Activated T-cell treated with anti-CD3 and anti-CD28 coated beads, Interleukin-2, amount 50 U/mL, for 1 hour (primary cell): Measurements from ENCODE around the gene ANGPTL4.
A peak's percentile ranks its signal among the peaks of the same experiment; 100 is the strongest.
"Not testable (repeated sequence)": the region's sequence is repeated elsewhere in the genome, so short reads cannot be mapped to it uniquely, and the experiment has no call there.

Experiments
- DNase-seq: peaks from one replicate; pipeline ENCODE4 v3.0.0-alpha.2; 2020

The ANGPTL4 gene

DNA sequence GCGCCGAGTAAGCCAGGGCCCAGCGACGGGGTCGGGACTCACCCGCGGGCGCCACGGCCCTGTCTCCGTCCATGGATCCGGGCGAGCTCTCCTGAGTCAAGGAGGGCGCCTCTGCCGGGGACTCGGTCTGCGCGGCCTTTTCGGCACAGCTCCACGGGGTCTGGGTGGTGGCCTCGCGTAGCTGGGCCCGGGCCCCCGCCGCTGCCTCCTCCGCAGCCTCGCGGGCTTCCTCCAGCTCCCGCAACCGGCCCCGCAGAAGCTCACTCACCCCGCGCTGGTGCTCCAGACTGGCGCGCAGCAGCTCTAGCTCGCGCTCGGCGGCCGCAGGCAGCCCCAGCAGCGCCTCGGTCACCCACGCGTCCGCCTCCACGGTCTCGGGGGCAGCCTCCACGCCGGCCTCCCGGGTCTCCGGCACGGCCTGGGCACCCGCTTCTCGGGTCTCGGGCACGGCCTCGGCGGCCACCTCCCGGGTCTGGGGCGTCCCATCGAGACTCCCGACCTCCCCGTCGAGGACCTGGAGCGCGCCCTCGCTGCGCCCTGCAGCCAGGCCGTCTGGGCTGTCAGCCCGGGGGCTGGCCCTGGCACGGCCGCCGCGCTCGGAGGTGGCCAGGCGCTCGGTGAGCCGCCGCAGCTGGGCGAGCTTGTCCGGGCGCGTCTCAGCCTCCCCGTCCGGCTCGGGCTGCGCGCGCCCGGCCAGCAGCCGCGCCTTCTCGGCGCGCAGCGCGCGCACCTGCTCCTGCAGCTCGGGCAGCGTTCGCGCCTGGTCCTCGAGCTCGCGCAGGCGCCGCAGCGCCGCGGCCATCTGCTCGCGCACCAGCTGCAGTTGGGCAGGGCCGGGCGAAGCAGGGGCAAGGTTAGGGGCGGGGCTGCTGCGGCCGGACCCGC is 29.3 kb upstream of the ANGPTL4 start:
- DNase-seq, result no peak

- peak; percentile 48 for DNase-seq
Measured at GRCh38 chr19:8335343-8336071, 28.4 kb upstream of the ANGPTL4 start.

DNA sequence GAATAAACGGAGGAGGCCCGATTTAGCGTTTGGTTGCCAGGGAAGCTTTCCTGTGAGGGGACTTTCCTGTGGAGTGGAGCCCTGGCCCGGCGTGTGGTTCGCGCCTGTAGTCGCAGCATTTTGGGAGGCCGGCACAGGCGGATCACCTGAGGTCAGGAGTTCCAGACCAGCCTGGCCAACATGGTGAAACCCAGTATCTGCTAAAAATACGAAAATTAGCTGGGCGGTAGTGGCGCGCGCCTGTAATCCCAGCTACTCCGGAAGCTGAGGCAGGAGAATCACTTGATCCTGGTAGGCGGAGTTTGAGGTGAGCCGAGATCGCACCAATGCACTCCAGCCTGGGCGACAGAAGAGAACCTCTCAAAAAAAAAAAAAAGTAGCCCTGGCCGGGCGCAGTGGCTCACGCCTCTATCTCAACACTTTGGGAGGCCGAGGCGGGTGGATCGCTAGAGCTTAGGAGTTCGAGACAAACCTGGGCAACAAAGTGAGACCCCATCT is 27.8 kb upstream of the ANGPTL4 start:
- DNase-seq, result no peak

DNA sequence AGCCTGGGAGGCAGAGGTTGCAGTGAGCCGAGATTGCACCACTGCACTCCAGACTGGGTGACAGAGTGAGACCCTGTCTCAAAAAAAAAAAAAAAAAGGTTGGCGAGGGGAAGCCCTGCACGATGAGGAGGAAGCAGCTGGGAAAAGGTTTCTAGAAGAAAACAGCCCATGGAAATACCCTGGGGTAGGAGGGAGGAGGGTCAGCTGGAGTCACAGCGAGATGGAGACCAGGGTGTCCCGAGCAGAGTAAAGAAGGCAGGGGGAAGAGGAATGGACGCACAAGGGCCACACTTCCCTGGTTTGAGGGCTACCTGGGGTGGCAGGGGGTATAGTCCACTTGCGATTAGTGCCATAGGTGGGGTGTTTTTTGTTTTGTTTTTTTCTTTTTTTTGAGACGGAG is 27.3 kb upstream of the ANGPTL4 start:
- no peak for DNase-seq

DNA sequence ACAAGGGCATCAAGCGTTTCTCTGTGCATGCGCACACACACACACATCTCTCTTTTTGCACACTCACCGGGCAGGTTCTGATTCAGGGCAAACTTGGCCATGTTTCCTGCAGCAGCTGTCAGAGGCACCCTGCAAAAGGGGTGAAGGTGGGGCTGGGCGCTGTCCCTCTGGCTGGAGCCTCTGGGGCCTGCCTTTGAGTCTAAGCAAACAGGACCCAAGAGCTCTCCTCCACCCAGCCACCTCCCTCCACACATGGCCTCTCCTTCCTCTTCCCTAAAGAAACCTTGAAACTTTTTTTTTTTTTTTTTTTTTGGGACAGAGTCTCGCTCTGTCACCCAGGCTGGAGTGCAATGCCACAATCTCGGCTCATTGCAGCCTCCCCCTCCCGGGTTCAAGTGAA is 26.2 kb upstream of the ANGPTL4 start:
- no peak for DNase-seq

GRCh38 chr19:8338835-8339234 is 25.1 kb upstream of the ANGPTL4 start:
- DNase-seq, result no peak

GRCh38 chr19:8340341-8341096 is 23.4 kb upstream of the ANGPTL4 start:
- DNase-seq, result no peak

DNA sequence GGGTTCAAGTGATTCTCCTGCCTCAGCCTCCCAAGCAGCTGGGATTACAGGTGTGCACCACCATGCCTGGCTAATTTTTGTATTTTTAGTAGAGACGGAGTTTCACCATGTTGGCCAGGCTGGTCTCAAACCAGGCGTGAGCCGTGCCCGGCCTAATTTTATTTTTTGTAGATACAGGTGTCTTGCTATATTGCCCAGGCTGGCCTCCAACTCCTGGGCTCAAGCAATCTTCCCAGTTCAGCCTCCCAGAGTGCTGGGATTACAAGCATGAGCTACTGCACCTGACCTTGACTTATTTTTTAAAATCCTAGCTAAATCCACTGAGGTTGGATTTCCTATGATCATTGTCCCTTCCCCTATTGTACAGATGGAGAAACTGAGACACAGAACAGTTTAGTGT is 22.5 kb upstream of the ANGPTL4 start:
- DNase-seq, result not testable (repeated sequence)

DNA sequence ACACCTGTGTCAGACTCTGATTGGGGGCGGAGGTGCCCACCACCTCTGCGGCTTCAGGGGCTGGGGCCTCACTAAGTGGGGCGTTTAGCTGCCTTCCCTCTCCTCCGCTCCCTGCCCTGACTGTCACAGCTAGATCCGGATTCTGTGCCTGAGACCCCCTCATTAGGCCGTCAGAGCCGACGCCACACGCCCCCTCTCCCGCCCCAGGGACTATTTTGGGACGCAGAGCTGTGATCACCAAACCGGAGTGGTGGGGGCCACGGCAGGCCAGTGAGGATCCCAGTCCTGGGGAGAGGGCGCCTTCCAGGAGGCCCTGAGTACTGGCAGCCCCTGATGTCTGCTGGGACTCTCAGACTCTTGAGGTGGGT is 21.7 kb upstream of the ANGPTL4 start:
- no peak for DNase-seq

DNA sequence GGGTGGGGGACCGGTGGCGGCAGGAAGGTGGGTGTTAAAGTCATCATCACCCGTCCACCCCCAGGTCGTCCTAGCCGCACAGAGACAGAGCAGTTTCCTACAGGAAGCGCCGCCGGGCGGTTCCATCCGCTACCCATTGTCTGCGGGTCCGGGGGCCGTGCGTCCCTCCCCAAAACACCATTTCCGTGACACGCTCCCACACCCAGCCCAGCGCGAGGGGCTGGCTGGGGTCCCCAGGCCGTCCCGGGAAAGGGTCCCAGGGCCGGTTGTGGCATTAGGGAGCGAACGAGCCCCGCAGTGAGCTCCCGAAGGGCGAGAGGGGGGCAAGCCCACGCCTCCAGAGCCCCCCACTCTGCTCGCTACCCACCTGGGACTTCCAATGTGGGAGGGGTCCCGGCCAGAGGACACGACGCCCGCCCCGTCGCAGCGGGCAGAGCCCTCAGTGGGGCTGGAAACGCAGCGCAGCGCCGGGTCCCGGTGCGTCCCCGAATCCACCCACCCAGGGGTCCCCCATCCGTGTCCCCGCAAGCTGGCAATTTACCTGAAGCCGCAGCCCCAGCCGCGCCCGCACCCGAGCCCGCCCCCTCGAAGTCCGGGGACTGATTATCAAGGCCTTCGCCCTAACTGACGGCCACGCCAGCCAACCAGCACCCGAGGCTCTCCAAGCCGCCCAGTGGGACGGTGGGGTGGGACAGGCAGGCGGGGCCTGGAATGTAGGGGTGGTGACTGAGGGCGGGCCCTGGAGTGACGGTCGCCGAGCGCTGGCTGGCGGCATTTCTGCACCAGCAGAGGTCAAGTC is 21.1 kb upstream of the ANGPTL4 start, which contains the start of gene KANK3:
TSS of gene KANK3 (minus strand) at position 579 of the 799 bp plus-strand sequence. CDS start 5,434 bp downstream, outside the sequence.
- DNase-seq, result peak; percentile 91

- no peak for DNase-seq
Measured at GRCh38 chr19:8343483-8343844, 20.5 kb upstream of the ANGPTL4 start.

DNA sequence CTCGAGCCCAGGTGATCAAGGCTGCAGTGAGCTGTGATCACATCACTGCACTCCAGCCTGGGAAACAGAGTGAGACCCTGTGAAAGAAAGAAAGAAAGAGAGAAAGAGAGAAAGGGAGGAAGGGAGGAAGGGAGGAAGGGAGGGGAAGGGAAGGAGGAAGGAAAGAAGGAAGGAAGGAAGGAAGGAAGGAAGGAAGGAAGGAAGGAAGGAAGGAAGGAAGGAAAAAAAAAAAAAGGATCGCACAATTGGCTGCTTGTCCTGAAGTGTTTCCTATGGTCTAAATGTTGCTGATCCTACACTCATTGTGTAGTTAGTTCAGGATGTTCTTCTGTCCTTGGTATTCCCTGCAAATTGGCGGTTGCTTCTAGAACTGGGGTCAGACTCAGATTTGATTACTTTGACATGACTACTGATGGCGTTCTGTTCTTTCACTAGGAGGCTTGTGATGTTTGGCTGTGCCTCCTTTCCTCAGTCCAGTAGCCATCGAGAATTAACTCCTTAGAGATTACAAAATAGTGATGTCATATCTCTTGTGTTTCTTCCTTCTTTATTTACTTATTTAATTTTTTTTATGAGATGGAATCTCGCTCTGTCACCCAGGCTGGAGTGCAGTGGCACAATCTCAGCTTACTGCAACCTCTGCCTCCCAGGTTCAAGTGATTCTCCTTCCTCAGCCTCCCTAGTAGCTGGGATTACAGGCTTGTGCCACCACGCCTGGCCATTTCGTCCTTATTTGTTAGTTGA is 14.2 kb upstream of the ANGPTL4 start:
- DNase-seq, result not testable (repeated sequence)

DNA sequence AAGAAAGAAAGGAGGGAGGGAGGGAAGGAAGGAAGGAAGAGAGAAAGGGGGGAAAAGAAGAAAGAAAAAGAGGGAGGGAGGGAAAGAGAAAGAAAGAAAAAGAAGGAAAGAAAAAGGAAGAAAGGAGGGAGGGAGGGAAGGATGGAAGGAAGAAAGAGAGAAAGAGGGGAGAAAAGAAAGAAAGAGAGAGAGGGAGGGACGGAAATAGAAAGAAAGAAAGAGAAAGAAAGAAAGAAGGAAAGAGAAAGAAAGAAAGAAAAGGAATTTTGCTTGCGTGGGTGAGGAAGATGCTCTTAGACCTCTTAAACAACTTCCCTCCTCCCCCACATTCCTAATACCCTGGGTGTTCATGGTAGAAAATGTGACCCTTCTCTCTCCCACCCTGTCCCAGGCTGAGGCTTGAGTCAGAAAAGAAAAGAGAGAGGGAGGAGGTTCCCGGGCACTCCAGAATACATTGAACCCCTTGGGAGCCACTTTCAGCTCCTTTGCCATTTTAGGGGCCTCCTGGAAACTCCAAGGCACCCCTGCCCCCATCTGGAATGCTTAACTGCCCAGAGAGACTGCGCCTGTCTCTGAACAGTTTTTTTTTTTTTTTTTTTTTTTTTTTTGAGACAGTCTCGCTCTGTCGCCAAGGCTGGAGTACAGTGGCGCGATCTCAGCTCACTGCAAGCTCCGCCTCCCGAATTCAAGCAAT is 11.7 kb upstream of the ANGPTL4 start:
- no peak for DNase-seq

DNA sequence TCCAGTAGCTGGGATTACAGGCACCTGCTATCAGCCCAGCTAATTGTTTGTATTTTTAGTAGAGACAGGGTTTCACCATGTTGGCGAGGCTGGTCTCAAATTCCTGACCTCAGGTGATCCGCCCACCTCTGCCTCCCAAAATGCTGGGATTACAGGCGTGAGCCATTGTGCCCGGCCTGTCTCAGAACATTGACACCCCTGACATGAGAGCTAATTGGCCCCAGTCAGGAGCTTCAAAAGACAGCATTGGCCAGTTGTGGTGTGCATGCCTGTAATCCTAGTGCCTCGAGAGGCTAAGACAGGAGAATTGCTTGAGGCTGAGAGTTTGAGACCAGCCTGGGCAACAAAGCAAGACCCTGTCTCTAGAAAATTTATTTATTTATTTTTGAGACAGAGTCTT is 11.1 kb upstream of the ANGPTL4 start:
- not testable (repeated sequence) for DNase-seq

DNA sequence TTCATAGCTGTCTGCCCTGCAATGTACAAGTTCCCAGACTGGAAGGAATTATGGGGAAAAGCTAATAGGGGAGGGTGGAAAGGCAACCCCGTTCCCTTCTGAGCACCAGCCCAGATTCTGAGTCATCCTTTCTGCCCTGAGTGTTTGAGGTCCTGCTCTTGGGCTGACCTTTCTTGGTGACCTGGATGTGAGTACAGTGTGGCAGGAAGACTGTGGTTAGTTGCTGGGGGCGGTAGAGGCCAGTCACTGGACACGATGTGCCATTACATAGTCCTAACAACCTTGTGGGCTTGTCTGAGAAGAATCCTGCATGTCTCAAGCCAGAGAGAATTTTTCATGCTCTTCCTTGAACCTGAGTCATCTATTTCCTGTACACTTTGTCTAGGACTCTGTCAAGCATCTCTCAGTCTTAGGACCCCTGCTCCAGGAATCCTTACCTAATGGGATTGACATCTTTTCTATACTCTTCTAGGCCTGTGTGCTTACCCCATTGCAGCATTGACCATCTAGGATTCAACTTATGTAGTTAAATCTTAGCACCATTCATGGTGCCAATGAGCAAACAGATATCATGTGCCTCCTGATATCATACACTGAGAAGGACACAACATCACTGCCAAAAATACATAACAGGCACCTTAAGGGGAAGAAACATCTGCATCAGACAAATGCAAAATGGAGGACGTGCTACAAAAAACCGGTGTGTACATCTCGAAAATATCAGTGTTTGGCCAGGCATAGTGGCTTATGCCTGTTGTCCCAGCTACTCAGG is 8.1 kb upstream of the ANGPTL4 start:
- no peak for DNase-seq

- no peak for DNase-seq
Measured at GRCh38 chr19:8357007-8357521, 6.9 kb upstream of the ANGPTL4 start.

DNA sequence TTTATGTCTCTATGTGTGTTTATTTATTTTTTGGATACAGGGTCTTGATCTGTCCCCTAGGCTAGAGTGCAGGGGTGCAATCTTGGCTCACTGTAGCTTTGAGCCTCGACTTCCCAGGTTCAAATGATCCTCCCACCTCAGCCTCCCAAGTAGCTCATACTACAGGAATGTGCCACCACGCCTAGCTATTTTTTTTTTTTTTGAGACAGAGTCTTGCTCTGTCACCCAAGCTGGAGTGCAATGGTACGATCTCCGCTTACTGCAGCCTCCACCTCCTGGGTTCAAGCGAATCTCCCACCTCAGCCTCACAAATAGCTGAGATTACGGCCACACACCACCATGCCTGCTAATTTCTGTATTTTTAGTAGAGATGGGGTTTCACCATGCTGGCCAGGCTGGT is 5.0 kb upstream of the ANGPTL4 start:
- DNase-seq, result no peak

- DNase-seq, result no peak
Measured at GRCh38 chr19:8360196-8360595, 3.8 kb upstream of the ANGPTL4 start.

DNA sequence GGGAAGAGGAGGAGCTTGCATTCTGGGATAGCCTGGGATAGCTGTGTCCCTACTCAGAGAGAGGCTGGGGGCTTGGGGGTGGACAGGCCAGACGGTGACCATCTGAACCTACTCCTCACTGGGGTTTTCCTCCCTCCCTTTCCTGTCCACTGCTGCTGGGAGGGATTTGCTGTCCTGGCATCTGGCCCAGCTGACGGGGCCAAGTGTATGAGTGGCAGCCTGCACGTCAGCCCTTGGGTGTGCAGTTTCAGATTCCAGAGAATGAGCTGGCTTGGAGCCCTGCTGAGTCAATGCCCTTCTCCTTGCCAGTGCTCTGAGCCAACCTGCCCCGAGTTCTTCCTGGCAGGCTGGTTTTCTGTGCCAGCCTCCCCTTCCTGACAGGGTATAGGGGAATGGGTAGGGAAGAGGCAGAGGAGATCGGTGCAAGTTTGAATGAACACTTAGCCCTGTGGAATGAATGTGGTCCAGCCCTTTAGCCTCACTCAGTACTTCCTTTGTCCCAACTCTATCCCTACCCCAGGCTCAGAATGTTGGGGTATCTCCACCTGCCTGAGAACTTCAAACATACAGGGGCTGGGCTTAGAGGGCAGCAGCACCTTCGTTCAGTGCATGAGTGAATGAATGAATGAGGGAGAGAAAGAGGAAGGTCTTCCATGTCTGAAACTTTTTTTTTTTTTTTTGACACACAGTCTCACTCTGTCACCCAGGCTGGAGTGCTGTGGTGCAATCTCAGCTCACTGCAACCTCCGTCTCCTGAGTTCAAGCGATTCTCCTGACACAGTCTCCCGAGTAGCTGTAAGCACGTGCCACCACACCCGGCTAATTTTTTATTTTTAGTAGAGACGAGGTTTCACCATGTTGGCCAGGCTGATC is 1.8 kb upstream of the ANGPTL4 start:
- no peak for DNase-seq
